HCT116 (cell line): ENCODE data around the gene KRT74.

ENCODE experiments used
- CTCF ChIP-seq, 3 experiments: fragments of 200-600 bp in 1 of 3; sonication (generic) in 1 of 3; IDR thresholded peaks in 2 of 3; conservative IDR thresholded peaks in 1 of 3; 2 replicates each; pipeline ENCODE4 v1.5.1; 2012 to 2017; ENCODE audit warnings: low read depth in 2 of 3, low read length in 2 of 3, antibody characterized with exemption in 1 of 3, borderline replicate concordance in 1 of 3, control low read depth in 1 of 3, mild to moderate bottlenecking in 1 of 3, mixed read lengths in 1 of 3, mixed run types in 1 of 3, moderate library complexity in 1 of 3; ENCODE audit not compliant: insufficient read depth in 1 of 3
- EZH2 ChIP-seq: fragments of 200-600 bp; sonication (generic); IDR thresholded peaks from 2 replicates; pipeline ENCODE4 v1.6.1; 2017; ENCODE audit warnings: antibody characterized with exemption, mixed run types
- JUND ChIP-seq: IDR thresholded peaks from 2 replicates; pipeline ENCODE4 v1.6.1; 2012
- POLR2A ChIP-seq: IDR thresholded peaks from 2 replicates; pipeline ENCODE4 v1.7.0; 2011; ENCODE audit warnings: borderline replicate concordance; ENCODE audit not compliant: insufficient read depth, insufficient read length; ENCODE audit errors: extremely low read depth
- POLR2AphosphoS5 ChIP-seq: IDR thresholded peaks from 2 replicates; pipeline ENCODE4 v1.6.1; 2011; ENCODE audit warnings: mild to moderate bottlenecking, low read depth, low read length, moderate library complexity
- ZNF274 ChIP-seq: fragments of 200-500 bp; sonication (Bioruptor generic); IDR thresholded peaks from 2 replicates; pipeline ENCODE4 v1.6.1; 2014; ENCODE audit warnings: mild to moderate bottlenecking, low read depth, low read length, inconsistent platforms

GRCh38 chr12:52568111-52568510 lies 5.5 kb downstream of the KRT74 start:
- TF ChIP-seq EZH2 (no peak), CTCF (IDR thresholded peaks at IDR 0.05 in 2 of 3, conservative IDR thresholded peaks at IDR 0.05 in 1 of 3; ENCODE audit: borderline replicate concordance in 1 of 3, insufficient read depth in 1 of 3, low read depth in 2 of 3, low read length in 2 of 3) (no peak), ZNF274 (no peak), POLR2A (no peak), JUND (no peak), POLR2AphosphoS5 (no peak)
